Neutrophil (primary cell): ENCODE measurements around the gene MRPL43.

Experiments used
- H3K27ac ChIP-seq: fragments of 200-600 bp; sonication (generic); 2 replicates; pipeline ENCODE4 v1.5.1; 2016; ENCODE audit warnings: mild to moderate bottlenecking, moderate library complexity
- H3K27me3 ChIP-seq: fragments of 200-600 bp; sonication (generic); 2 replicates; pipeline ENCODE4 v1.6.0; 2016; ENCODE audit warnings: mild to moderate bottlenecking
- H3K36me3 ChIP-seq: fragments of 200-600 bp; sonication (generic); 2 replicates; pipeline ENCODE4 v1.5.1; 2017
- H3K4me1 ChIP-seq, 2 experiments: fragments of 200-600 bp in 1 of 2; sonication (generic) in 1 of 2; 1 replicate in 1 of 2; 2 replicates in 1 of 2; pipeline versions ENCODE4 v1.5.1 to v1.6.1; 2013 to 2016; ENCODE audit warnings: low read depth in 1 of 2, low read length in 1 of 2, mild to moderate bottlenecking in 1 of 2, moderate library complexity in 1 of 2; ENCODE audit not compliant: control insufficient read depth in 1 of 2, insufficient read depth in 1 of 2
- H3K4me3 ChIP-seq, 2 experiments: fragments of 200-600 bp in 1 of 2; sonication (generic) in 1 of 2; 1 replicate in 1 of 2; 2 replicates in 1 of 2; pipeline ENCODE4 v1.5.1; 2013 to 2016; ENCODE audit warnings: low read depth in 1 of 2, low read length in 1 of 2, mild to moderate bottlenecking in 1 of 2, moderate library complexity in 1 of 2
- H3K9me3 ChIP-seq: fragments of 200-600 bp; sonication (generic); 2 replicates; pipeline ENCODE4 v1.5.1; 2016
- TF ChIP-seq, protein P1 (sequence below): fragments of 200-600 bp; sonication (generic); IDR thresholded peaks from 2 replicates; pipeline ENCODE4 v1.5.1; 2016; ENCODE audit warnings: antibody characterized with exemption

The MRPL43 gene

DNA sequence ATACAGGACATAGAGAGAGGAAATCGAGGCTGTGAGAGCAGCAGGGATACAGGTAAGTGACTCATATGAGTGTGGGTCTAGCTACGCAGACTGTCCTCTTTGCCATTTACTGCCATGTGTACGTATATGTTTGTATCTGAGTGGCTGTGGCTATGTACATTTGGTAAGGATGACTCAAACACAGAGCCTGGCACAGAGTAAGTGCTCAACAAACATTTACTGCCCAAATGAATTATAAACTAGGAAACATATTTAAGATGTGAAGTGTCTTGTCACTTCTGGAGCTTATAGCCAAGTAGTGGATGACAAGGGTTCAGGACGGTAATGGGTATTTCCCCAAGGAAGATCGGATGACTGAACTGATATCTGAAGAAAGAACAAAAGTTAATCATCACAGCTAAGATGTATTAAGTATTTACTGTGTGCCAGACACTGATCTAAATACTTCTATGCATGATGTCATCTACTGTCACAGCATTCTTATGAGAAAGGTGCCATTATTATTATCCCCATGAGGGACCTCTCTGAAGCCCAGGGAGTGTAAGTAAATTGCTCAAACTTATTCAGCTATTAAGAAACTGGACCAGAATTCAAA, 6.0 kb downstream of the MRPL43 start:
- H3K27ac ChIP-seq, result no peak overlapping the region
- H3K36me3 ChIP-seq, result peaks cover 32% of the 10 kb centered on the region
- no peak overlapping the region for H3K4me3 ChIP-seq
- H3K4me1 ChIP-seq, result peaks cover 0 to 1% of the 10 kb centered on the region in 2 experiments
- H3K9me3 ChIP-seq, result no peaks in the 10 kb centered on the region
- TF ChIP-seq, protein P1, sequence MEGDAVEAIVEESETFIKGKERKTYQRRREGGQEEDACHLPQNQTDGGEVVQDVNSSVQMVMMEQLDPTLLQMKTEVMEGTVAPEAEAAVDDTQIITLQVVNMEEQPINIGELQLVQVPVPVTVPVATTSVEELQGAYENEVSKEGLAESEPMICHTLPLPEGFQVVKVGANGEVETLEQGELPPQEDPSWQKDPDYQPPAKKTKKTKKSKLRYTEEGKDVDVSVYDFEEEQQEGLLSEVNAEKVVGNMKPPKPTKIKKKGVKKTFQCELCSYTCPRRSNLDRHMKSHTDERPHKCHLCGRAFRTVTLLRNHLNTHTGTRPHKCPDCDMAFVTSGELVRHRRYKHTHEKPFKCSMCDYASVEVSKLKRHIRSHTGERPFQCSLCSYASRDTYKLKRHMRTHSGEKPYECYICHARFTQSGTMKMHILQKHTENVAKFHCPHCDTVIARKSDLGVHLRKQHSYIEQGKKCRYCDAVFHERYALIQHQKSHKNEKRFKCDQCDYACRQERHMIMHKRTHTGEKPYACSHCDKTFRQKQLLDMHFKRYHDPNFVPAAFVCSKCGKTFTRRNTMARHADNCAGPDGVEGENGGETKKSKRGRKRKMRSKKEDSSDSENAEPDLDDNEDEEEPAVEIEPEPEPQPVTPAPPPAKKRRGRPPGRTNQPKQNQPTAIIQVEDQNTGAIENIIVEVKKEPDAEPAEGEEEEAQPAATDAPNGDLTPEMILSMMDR, result no peak
- no peaks in the 10 kb centered on the region for H3K27me3 ChIP-seq

DNA sequence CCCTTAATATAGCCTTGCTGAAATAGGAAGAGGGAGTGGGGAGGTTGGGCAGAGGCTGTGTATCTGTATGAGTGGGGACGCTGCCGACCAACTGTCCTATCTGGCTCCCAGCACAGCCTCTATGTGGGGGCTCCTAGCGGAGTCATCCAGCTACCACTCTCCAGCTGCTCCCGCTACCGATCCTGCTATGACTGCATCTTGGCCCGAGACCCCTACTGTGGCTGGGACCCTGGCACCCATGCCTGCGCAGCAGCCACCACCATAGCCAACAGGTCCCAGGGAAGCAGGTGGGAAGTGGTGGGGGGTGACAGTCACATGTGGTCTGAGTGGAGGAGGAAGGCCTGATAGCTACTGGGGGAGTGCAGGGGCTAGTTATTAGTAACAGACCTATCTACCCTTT, 6.6 kb downstream of the MRPL43 start:
- no peak overlapping the region for H3K27ac ChIP-seq
- H3K4me1 ChIP-seq, result no peaks in the 10 kb centered on the region
- no peaks in the 10 kb centered on the region for H3K27me3 ChIP-seq
- peaks cover 32% of the 10 kb centered on the region for H3K36me3 ChIP-seq
- no peak overlapping the region for H3K4me3 ChIP-seq
- TF ChIP-seq, protein P1, result no peak
- no peaks in the 10 kb centered on the region for H3K9me3 ChIP-seq

DNA sequence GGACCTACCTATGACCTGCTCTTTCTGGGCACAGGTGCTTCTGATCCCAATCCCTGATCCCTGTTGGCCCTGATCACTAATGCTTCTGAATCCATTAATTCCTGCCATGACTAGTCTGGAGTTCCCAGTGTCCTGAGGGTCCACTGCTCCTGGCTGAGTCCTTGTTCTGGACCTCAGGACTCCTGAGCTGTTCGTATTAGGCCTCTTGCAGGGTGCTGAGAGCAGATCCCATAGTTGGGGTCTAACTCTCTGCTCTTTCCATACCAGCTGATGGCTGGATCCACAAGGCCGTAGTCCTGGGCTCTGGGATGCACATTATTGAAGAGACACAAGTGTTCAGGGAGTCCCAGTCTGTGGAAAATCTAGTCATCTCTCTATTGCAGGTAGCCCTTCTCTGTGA, 7.0 kb downstream of the MRPL43 start:
- no peak overlapping the region for H3K4me3 ChIP-seq
- TF ChIP-seq, protein P1, result no peak
- no peaks in the 10 kb centered on the region for H3K9me3 ChIP-seq
- no peaks in the 10 kb centered on the region for H3K4me1 ChIP-seq
- no peak overlapping the region for H3K27ac ChIP-seq
- H3K27me3 ChIP-seq, result no peaks in the 10 kb centered on the region
- H3K36me3 ChIP-seq, result peaks cover 32% of the 10 kb centered on the region

DNA sequence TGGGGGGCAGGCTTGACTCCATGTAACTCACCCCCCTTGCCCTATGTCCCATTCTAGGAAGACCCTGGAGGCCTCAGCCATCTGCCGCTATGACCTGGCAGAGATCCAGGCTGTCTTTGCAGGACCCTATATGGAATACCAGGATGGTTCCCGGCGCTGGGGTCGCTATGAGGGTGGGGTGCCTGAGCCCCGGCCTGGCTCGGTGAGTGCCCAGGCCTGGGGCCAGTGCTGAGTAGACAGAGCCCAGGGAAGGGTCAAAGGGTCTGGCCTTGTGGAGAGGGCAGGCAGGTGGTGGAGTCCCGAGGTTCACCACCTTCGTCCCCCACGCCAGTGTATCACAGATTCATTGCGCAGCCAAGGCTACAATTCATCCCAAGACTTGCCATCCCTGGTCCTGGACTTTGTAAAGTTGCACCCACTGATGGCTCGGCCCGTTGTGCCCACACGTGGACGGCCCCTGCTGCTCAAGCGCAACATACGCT, 7.5 kb downstream of the MRPL43 start:
- H3K27ac ChIP-seq, result no peak overlapping the region
- H3K4me1 ChIP-seq, result no peaks in the 10 kb centered on the region
- no peaks in the 10 kb centered on the region for H3K27me3 ChIP-seq
- no peak overlapping the region for H3K4me3 ChIP-seq
- H3K9me3 ChIP-seq, result no peaks in the 10 kb centered on the region
- TF ChIP-seq, protein P1, result no peak
- H3K36me3 ChIP-seq, result peaks cover 32% of the 10 kb centered on the region

DNA sequence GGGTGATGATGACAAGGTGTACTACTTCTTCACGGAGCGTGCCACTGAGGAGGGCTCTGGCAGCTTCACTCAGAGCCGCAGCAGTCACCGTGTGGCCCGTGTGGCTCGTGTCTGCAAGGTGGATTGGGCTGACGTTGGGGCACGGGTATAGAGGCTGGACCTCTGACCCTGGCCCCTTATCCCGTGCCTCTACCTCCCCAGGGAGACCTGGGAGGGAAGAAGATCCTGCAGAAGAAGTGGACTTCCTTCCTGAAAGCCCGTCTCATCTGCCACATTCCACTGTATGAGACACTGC, 8.4 kb downstream of the MRPL43 start:
- Histone ChIP-seq H3K4me3 (no peak overlapping the region), H3K36me3 (peaks cover 32% of the 10 kb centered on the region), H3K4me1 (no peaks in the 10 kb centered on the region), H3K27me3 (no peaks in the 10 kb centered on the region), H3K9me3 (no peaks in the 10 kb centered on the region), H3K27ac (no peak overlapping the region)
- TF ChIP-seq, protein P1, result no peak
